ENCODE results near the gene ADGRG3. TPM values are rescaled to one million over a fixed set of nuclear protein-coding genes. Genes with fewer than 3 reads are reported as not detected.

ADGRG3 gene
- total RNA-seq, 2 experiments from 2014 or later: not detected

DNA sequence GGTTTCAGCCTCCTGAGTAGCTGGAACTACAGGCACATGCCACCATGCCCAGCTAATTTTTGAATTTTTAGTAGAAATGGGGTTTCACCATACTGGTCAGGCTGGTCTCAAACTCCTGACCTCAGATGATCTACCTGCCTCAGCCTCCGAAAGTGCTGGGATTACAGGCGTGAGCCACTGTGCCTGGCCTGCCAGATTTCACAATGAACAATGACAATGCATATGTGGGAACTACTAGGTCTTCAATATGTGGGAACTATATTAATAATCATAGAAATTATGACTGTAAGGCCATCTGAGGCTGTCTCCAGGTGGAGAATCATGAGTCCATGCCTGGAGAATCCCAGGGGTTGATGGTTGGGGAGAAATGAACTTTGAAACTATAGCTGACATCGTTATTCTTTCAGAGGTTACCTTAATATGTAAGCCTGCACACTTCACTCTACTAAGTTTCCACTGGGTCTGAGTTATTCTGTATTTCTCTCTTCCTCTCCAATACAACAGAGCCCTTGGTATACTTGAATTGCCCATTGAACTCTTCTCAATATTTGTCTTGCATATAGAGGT, 19.3 kb downstream of the ADGRG3 start:
- DNase-seq: no peak
- Mint-ChIP-seq H3K9me3 (no peaks in the 10 kb centered on the region), H3K36me3 (ENCODE audit: low read depth) (no peaks in the 10 kb centered on the region), H3K4me3 (no peak overlapping the region), H3K4me1 (peaks cover 30% of the 10 kb centered on the region), H3K27me3 (peaks cover 3% of the 10 kb centered on the region), H3K27ac (no peak overlapping the region)
- ChIA-PET CTCF (no interaction called here), POLR2A (no interaction called here)

DNA sequence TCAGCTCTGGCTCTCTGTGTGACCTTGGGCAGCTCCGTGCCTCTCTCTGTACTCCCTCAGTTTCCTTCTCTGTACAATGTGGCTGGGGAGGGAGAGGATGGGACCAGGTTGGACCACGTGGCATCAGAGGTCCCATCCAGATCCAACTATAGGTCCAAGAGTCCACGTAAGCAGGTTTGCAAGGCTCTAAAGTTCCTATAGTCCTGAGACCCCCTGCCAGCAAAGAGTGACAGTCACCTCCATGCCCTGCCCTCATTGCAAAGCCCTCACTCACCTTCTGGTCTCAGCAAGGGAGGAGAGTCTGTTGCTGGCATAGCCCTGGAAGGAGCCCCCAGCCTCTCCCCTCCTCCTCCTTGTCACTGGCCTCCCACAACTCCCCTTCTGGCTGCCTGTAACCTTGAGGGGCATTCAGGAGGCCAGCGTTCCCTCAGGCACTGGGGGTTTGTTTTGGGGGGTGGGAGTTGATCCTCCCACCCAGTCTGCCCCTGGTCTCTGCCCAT, 20.4 kb downstream of the ADGRG3 start:
- no peaks in the 10 kb centered on the region for H3K36me3 Mint-ChIP-seq (ENCODE audit: low read depth)
- H3K9me3 Mint-ChIP-seq: no peaks in the 10 kb centered on the region
- ChIA-PET CTCF (no interaction called here), POLR2A (interaction anchor here (1.3 kb wide), 1 partner anchor 43 kb away, joined by 3 read pairs; no protein-coding TSS in a partner anchor)
- peaks cover 31% of the 10 kb centered on the region for H3K4me1 Mint-ChIP-seq
- no peak overlapping the region for H3K4me3 Mint-ChIP-seq
- no peak for DNase-seq
- H3K27me3 Mint-ChIP-seq: peaks cover 12% of the 10 kb centered on the region
- no peak overlapping the region for H3K27ac Mint-ChIP-seq

- ChIA-PET POLR2A (interaction anchor here (1.3 kb wide), 1 partner anchor 42 kb away, joined by 3 read pairs; no protein-coding TSS in a partner anchor), CTCF (interaction anchor here (1.0 to 1.9 kb wide), 3 partner anchors 13 to 112 kb away, joined by 3 to 6 read pairs (median 4); no protein-coding TSS in a partner anchor)
- H3K27ac Mint-ChIP-seq: peak overlapping the region; percentile 83
- no peaks in the 10 kb centered on the region for H3K9me3 Mint-ChIP-seq
- peaks cover 15% of the 10 kb centered on the region for H3K27me3 Mint-ChIP-seq
- peaks cover 31% of the 10 kb centered on the region for H3K4me1 Mint-ChIP-seq
- DNase-seq: no peak
- no peaks in the 10 kb centered on the region for H3K36me3 Mint-ChIP-seq (ENCODE audit: low read depth)
- peak overlapping the region; percentile 31 for H3K4me3 Mint-ChIP-seq
These were observed 21.1 kb downstream of the ADGRG3 start for GRCh38 chr16:57688987-57689761.

DNA sequence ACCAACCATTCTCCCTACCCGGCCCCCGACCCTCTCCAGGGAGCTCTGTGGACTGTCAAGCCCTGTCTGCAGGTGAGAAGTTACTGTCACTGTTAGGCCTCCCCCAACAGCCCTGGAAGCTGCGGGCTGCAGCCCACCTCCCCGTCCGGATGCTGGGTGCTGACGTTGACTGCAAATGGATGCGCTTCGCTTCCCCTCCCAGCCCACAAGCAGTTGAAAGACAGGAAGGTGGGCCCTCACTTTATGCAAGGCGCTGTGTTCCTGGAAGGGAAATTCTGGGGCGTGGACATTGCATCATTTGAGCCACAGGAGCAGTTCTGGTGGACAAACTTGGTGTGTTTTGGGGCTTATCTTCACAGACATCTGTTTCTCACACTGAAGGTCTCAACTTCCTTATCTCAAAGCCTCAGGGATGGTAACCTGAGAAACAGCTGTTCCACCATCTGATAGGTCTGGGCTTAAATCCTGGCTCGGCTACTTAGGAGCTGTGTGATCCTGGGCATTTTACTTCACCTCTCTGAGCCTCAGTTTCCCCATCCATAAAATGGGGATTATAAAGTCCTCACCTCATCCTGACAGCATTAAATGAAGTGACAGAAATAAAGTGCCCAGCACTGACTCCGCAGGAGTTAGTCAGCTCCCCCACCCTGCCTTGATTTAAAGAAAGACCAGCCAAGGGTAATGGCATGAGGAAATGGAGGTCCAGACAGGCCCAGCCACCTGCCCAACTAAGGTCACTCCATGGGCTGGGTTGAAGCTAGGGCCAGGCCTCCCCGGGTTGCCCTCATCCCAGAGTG, 21.9 kb downstream of the ADGRG3 start:
- Mint-ChIP-seq H3K4me3 (peak overlapping the region; percentile 31), H3K36me3 (ENCODE audit: low read depth) (no peaks in the 10 kb centered on the region), H3K27ac (peak overlapping the region; percentile 83), H3K4me1 (peaks cover 36% of the 10 kb centered on the region), H3K9me3 (no peaks in the 10 kb centered on the region), H3K27me3 (peaks cover 15% of the 10 kb centered on the region)
- POLR2A ChIA-PET: interaction anchor here (0.8 to 1.4 kb wide), 4 partner anchors 8 to 120 kb away, joined by 3 to 4 read pairs (median 4); no protein-coding TSS in a partner anchor
- DNase-seq: peak; percentile 64
- CTCF ChIA-PET: interaction anchor here (0.6 to 1.9 kb wide), 4 partner anchors 12 to 113 kb away, joined by 3 to 6 read pairs (median 4); no protein-coding TSS in a partner anchor

DNA sequence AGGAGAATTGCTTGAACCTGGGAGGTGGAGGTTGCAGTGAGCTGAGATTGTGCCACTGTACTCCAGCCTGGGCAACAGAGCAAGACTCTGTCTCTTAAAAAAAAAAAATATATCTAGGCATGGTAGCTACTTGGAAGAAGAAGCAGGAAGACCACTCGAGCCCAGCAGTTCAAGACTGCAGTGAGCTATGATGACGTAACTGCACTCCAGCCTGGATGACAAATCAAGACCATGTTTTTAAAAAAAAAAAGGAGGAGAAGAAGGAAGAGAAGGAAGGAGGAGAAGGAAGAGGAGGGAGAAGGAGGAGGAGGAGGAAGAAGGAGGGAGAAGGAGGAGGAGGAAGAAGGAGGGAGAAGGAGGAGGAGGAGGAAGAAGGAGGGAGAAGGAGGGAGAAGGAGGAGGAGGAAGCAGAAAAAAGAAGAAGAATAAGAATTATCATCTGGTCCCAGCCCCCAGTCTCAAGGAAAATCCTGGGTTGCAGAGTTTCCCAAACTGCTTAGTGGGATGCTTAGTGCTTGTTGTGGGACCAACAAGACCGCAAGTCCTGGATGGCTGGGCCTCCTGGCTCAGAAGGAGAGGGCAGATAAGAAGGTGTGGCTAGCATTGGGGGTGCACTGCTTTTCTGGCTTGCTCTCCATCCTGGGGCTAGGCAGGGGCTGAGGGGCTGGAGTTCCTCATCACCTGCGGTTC, 22.8 kb downstream of the ADGRG3 start:
- peak overlapping the region; percentile 83 for H3K27ac Mint-ChIP-seq
- no peak overlapping the region for H3K4me3 Mint-ChIP-seq
- ChIA-PET POLR2A (interaction anchor here (1.0 to 1.4 kb wide), 2 partner anchors 9 to 119 kb away, joined by 4 read pairs; no protein-coding TSS in a partner anchor), CTCF (interaction anchor here (0.6 to 1.9 kb wide), 4 partner anchors 11 to 139 kb away, joined by 3 to 4 read pairs (median 4); no protein-coding TSS in a partner anchor)
- no peaks in the 10 kb centered on the region for H3K36me3 Mint-ChIP-seq (ENCODE audit: low read depth)
- H3K4me1 Mint-ChIP-seq: peaks cover 40% of the 10 kb centered on the region
- H3K27me3 Mint-ChIP-seq: peaks cover 15% of the 10 kb centered on the region
- DNase-seq: no peak
- H3K9me3 Mint-ChIP-seq: no peaks in the 10 kb centered on the region

DNA sequence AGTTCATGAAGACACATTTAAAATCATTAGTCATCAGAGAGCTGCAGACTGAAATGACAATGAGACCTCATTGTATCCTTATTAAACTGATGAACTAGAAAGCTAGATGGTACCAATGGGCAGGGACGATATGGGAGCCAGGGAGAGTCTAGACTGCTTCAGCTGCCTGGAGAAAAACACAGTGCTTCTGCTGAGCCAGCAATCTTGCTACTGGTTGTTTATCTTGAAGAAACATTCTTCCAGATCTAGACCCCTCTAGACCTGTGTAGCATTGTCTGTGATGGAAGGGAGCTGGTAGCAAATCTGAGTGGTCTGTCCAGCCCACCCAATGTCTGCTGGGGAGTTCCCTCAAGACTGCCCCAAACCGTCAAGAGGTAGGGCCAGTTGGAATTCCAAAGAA, 24.5 kb downstream of the ADGRG3 start:
- no peaks in the 10 kb centered on the region for H3K36me3 Mint-ChIP-seq (ENCODE audit: low read depth)
- peaks cover 40% of the 10 kb centered on the region for H3K4me1 Mint-ChIP-seq
- H3K27me3 Mint-ChIP-seq: peaks cover 15% of the 10 kb centered on the region
- H3K9me3 Mint-ChIP-seq: no peaks in the 10 kb centered on the region
- H3K4me3 Mint-ChIP-seq: no peak overlapping the region
- no peak for DNase-seq
- CTCF ChIA-PET: no interaction called here
- no peak overlapping the region for H3K27ac Mint-ChIP-seq
- POLR2A ChIA-PET: no interaction called here

- Mint-ChIP-seq H3K27ac (no peak overlapping the region), H3K9me3 (no peaks in the 10 kb centered on the region), H3K36me3 (ENCODE audit: low read depth) (no peaks in the 10 kb centered on the region), H3K4me3 (no peak overlapping the region), H3K4me1 (peaks cover 38% of the 10 kb centered on the region), H3K27me3 (peaks cover 15% of the 10 kb centered on the region)
- CTCF ChIA-PET: no interaction called here
- POLR2A ChIA-PET: no interaction called here
- no peak for DNase-seq
These were observed 25.4 kb downstream of the ADGRG3 start for GRCh38 chr16:57693550-57693949.

DNA sequence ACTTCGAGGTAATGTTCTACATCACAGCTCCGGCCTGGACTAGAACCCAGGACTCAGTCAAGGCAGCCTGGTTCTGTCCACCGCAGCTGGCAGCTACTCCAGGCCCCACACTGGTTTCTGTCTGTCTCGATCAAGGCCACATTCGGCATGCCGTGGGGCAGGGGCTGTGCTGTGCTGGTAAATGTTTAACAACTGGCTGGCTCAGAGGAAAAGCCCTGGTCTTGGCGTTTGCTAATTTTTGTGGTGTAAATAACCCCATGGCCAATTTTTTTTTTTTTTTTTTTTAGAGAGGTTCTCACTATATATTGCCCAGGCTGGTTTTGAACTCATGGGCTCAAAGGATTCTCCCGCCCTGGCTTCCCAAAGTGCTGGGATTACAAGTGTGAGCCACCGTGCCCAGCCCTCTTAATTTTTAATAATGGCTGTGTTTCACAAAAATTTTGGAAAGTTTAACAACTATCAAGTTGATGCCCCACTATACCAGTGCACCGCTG, 26.2 kb downstream of the ADGRG3 start:
- H3K27me3 Mint-ChIP-seq: peaks cover 15% of the 10 kb centered on the region
- H3K9me3 Mint-ChIP-seq: no peaks in the 10 kb centered on the region
- H3K4me3 Mint-ChIP-seq: no peak overlapping the region
- ChIA-PET CTCF (no interaction called here), POLR2A (no interaction called here)
- H3K4me1 Mint-ChIP-seq: peaks cover 33% of the 10 kb centered on the region
- DNase-seq: no peak
- no peaks in the 10 kb centered on the region for H3K36me3 Mint-ChIP-seq (ENCODE audit: low read depth)
- no peak overlapping the region for H3K27ac Mint-ChIP-seq

GRCh38 chr16:57694725-57695679, 26.9 kb downstream of the ADGRG3 start, which contains the start of gene DRC7:
TSS of gene DRC7 (plus strand) at chr16:57694806. CDS start at chr16:57697950, 3,144 bp downstream.
- ChIA-PET POLR2A (no interaction called here), CTCF (no interaction called here)
- Mint-ChIP-seq H3K27me3 (peaks cover 15% of the 10 kb centered on the region), H3K4me1 (peaks cover 25% of the 10 kb centered on the region), H3K4me3 (no peak within 1 kb of the TSS), H3K9me3 (no peaks in the 10 kb centered on the region), H3K27ac (peak within 1 kb of the TSS; percentile 7), H3K36me3 (ENCODE audit: low read depth) (no peaks in the 10 kb centered on the region)
- DNase-seq: peak; percentile 32

GRCh38 chr16:57695680-57696069, 27.6 kb downstream of the ADGRG3 start:
- no peak overlapping the region for H3K27ac Mint-ChIP-seq

GRCh38 chr16:57696240-57696639, 28.1 kb downstream of the ADGRG3 start:
- Mint-ChIP-seq H3K9me3 (no peaks in the 10 kb centered on the region), H3K4me3 (no peak overlapping the region), H3K27ac (no peak overlapping the region), H3K27me3 (peaks cover 15% of the 10 kb centered on the region), H3K4me1 (peaks cover 16% of the 10 kb centered on the region), H3K36me3 (ENCODE audit: low read depth) (no peaks in the 10 kb centered on the region)
- DNase-seq: no peak
- POLR2A ChIA-PET: no interaction called here
- CTCF ChIA-PET: no interaction called here

More at GRCh38 chr16:57695680-57696069, 27.6 kb downstream of the ADGRG3 start:
- Mint-ChIP-seq H3K4me3 (no peak overlapping the region), H3K27me3 (peaks cover 15% of the 10 kb centered on the region), H3K36me3 (ENCODE audit: low read depth) (no peaks in the 10 kb centered on the region), H3K4me1 (peaks cover 19% of the 10 kb centered on the region), H3K9me3 (no peaks in the 10 kb centered on the region)
- DNase-seq: no peak
- CTCF ChIA-PET: no interaction called here
- POLR2A ChIA-PET: no interaction called here
